Endothelial cell of umbilical vein (primary cell): Measurements from ENCODE around the gene MAP3K4.

ENCODE experiments used
- CTCF ChIP-seq, 2 donors: IDR thresholded peaks; 1 replicate in 1 of 2; 2 replicates in 1 of 2; pipeline ENCODE4 v1.5.1; 2011; ENCODE audit warnings: low read length in 2 of 2, mild to moderate bottlenecking in 2 of 2, moderate library complexity in 2 of 2, control low read depth in 1 of 2, inconsistent platforms in 1 of 2, low read depth in 1 of 2; ENCODE audit not compliant: insufficient read depth in 1 of 2; ENCODE audit errors: extremely low read depth in 1 of 2
- EZH2 ChIP-seq: IDR thresholded peaks from 2 replicates; pipeline ENCODE4 v1.6.1; 2012; ENCODE audit warnings: borderline replicate concordance, low read depth, mild to moderate bottlenecking, moderate library complexity, low read length, inconsistent platforms; ENCODE audit not compliant: severe bottlenecking
- FOS ChIP-seq: IDR thresholded peaks from 2 replicates; pipeline ENCODE4 v1.6.1; 2011; ENCODE audit warnings: mild to moderate bottlenecking, low read length, moderate library complexity, borderline replicate concordance; ENCODE audit not compliant: insufficient read depth
- GATA2 ChIP-seq: IDR thresholded peaks from 2 replicates; pipeline ENCODE4 v1.7.0; 2011; ENCODE audit warnings: low read depth, mild to moderate bottlenecking, moderate library complexity, mixed read lengths, low read length; ENCODE audit not compliant: insufficient read length, insufficient read depth
- JUN ChIP-seq: IDR thresholded peaks from 2 replicates; pipeline ENCODE4 v1.6.1; 2011; ENCODE audit warnings: borderline replicate concordance, low read depth; ENCODE audit not compliant: insufficient read length, insufficient read depth
- MAX ChIP-seq: IDR thresholded peaks from 2 replicates; pipeline ENCODE4 v1.6.1; 2011; ENCODE audit not compliant: insufficient read depth, insufficient read length
- MYC ChIP-seq: IDR thresholded peaks from one replicate; pipeline ENCODE4 v1.6.1; 2011; ENCODE audit warnings: mild to moderate bottlenecking, low read depth, low read length
- POLR2A ChIP-seq: IDR thresholded peaks from 2 replicates; pipeline ENCODE4 v1.6.1; 2012; ENCODE audit warnings: low read depth, mild to moderate bottlenecking, control low read depth, low read length
- POLR2AphosphoS5 ChIP-seq: IDR thresholded peaks from 2 replicates; pipeline ENCODE4 v1.6.1; 2012; ENCODE audit warnings: low read depth, mild to moderate bottlenecking, control low read depth, low read length, moderate library complexity; ENCODE audit not compliant: insufficient read depth

DNA sequence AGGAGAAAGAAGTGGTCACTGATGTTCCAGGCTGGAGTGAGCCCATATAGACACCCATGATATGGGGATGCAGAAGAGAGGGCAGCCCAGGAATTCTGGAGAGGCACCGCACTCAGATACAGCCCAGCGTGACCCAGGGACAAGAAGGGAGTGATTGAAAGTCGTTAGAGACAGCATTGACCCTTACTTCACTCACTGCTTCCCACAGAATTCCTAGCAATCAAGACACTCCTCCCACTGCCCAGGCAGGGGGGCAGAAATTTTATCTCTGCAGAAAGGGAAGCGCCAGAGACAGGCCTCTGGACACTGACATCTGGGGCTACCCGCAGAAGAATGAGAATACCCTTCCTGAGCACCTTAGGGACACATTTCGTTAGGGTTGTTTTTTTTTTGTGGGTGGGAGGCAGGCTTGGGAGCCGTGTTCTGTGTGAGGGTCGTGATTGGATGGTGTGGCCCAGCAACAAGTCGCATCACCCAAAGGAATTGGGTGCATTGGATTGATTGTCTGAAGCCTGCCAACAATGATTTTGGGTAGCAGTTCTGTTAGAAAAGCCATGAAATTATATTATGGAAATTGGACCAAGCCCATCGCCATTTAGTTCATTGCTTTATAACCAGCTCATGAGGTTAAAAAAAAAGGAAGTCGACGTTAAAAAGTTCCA is 45.9 kb upstream of the MAP3K4 start:
- no peak for TF ChIP-seq EZH2
- TF ChIP-seq POLR2AphosphoS5: no peak
- TF ChIP-seq CTCF (IDR thresholded peaks at IDR 0.05; ENCODE audit: extremely low read depth in 1 of 2, insufficient read depth in 1 of 2, low read depth in 1 of 2, low read length in 2 of 2): no peak
- TF ChIP-seq POLR2A: no peak
- TF ChIP-seq MAX: no peak
- no peak for TF ChIP-seq GATA2
- TF ChIP-seq MYC: no peak
- TF ChIP-seq FOS: no peak
- no peak for TF ChIP-seq JUN
